AG04450 (cell line): ENCODE results near the gene POLQ. TPM values are rescaled to one million over a fixed set of nuclear protein-coding genes. Genes with fewer than 3 reads are reported as not detected.
A peak's percentile ranks its signal among the peaks of the same experiment; 100 is the strongest.

Source experiments
- CTCF ChIA-PET: fragments of 300-600, 350-600 bp; formaldehyde crosslinking; extraction: SDS; loops from one replicate; lab custom pipeline; 2022; ENCODE audit warnings: antibody characterized with exemption, inconsistent platforms; lab: Charles Lee
- POLR2A ChIA-PET: fragments of 350-600 bp; formaldehyde crosslinking; extraction: SDS; loops from one replicate; lab custom pipeline; 2021; ENCODE audit warnings: antibody characterized with exemption, inconsistent platforms; lab: Yijun Ruan, JAX
- DNase-seq: peaks from one replicate; pipeline ENCODE4 v3.0.0-alpha.2; 2011; ENCODE audit warnings: low read depth, low spot score
- H3K27ac ChIP-seq: one replicate; pipeline ENCODE4 v1.5.1; 2012; ENCODE audit warnings: low read depth, low read length, control low read depth
- H3K27me3 ChIP-seq: one replicate; pipeline ENCODE4 v1.6.0; 2012; ENCODE audit warnings: low read length; ENCODE audit not compliant: control insufficient read depth, insufficient read depth
- H3K4me3 ChIP-seq: 2 replicates; pipeline ENCODE4 v1.5.1; 2011; ENCODE audit warnings: mild to moderate bottlenecking, low read depth, low read length, control low read depth
- H3K9me3 ChIP-seq: 2 replicates; pipeline ENCODE4 v1.5.1; 2012; ENCODE audit warnings: low read length; ENCODE audit not compliant: control insufficient read depth, insufficient read depth
- polyA plus RNA-seq: library from polyadenylated mRNA; depleted of rRNA; stranded (reverse); fragments of >200 nt; gene quantifications from 2 replicates; pipeline ENCODE4 v1.2.3, GENCODE V29; 2011
- TF ChIP-seq, protein P1 (sequence below): IDR thresholded peaks from 2 replicates; pipeline ENCODE4 v1.5.1; 2011; ENCODE audit warnings: low read depth, low read length, control low read depth, inconsistent platforms

The POLQ gene
- polyA plus RNA-seq, 1 experiment = 1.4 TPM

DNA sequence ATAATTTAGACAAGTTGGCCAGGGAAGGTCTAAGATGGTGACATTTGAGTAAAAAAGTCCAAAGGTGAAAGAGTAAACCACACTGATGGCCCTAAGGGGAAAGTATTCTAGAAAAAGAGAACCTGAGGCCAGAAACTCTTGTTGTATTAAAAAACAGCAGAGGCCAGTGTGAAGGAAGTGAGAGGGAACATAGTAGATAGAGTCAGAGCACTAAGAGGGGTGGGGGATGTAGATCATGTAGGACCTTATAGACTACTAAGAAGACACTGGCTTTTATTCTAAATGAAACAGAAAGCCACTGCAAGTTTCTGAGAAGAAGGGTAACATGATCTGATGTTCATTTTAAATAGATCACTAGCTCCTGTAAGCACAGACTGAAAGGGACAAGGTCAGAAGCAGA is 14.5 kb downstream of the POLQ start:
- ChIA-PET CTCF (interaction anchor here (1.0 kb wide), 1 partner anchor 15 kb away, joined by 5 read pairs; no protein-coding TSS in a partner anchor), POLR2A (no interaction called here)
- Histone ChIP-seq H3K4me3 (no peak overlapping the region), H3K9me3 (no peaks in the 10 kb centered on the region), H3K27ac (no peak overlapping the region), H3K27me3 (no peaks in the 10 kb centered on the region)
- TF ChIP-seq, protein P1, sequence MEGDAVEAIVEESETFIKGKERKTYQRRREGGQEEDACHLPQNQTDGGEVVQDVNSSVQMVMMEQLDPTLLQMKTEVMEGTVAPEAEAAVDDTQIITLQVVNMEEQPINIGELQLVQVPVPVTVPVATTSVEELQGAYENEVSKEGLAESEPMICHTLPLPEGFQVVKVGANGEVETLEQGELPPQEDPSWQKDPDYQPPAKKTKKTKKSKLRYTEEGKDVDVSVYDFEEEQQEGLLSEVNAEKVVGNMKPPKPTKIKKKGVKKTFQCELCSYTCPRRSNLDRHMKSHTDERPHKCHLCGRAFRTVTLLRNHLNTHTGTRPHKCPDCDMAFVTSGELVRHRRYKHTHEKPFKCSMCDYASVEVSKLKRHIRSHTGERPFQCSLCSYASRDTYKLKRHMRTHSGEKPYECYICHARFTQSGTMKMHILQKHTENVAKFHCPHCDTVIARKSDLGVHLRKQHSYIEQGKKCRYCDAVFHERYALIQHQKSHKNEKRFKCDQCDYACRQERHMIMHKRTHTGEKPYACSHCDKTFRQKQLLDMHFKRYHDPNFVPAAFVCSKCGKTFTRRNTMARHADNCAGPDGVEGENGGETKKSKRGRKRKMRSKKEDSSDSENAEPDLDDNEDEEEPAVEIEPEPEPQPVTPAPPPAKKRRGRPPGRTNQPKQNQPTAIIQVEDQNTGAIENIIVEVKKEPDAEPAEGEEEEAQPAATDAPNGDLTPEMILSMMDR = no peak
- DNase-seq = no peak

DNA sequence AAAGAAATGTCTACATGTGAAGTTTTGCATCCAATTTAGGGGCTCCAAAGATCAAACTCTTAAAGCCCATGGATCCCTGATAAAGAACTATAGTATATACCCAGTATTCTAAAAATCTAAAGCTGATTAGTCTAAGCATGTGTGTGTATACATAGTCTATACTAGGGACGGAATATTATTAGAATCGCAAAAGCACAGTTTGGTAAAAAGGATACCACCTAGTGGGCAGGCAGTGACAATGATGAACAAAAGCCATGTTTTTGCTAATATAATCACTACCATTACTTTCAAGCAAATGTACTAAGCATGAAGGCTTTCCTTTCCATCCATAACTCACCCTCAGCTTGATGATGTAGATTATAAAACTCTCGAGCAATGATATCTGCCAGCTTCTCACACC is 16.5 kb downstream of the POLQ start:
- Histone ChIP-seq H3K27ac (no peak overlapping the region), H3K9me3 (no peaks in the 10 kb centered on the region), H3K4me3 (no peak overlapping the region), H3K27me3 (no peaks in the 10 kb centered on the region)
- no peak for DNase-seq
- CTCF ChIA-PET = interaction anchor here (0.5 to 2.4 kb wide), 14 partner anchors 9 to 968 kb away, joined by 3 to 11 read pairs (median 4); partner anchors contain the start of gene POLQ
- TF ChIP-seq, protein P1 = peak; percentile 66
- POLR2A ChIA-PET = no interaction called here

DNA sequence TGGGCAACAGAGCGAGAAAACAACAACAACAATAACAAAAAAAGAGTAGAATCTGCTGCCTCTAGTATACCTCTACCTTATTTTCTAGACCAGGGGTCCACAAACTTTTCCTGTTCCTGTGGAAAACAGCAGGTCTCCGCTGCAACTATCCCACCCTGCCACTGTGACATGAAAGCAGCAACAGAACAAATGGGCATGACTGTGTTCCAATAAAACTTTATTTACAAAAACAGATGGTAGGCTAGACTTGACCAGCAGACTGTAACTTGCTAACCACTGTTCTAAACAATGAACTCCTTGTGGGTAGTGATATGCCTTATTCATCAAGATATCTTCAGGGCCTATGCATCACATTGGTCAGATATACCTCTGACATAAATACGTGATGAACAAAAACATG is 25.3 kb downstream of the POLQ start:
- no peak for DNase-seq
- no peaks in the 10 kb centered on the region for H3K9me3 ChIP-seq
- ChIA-PET POLR2A (no interaction called here), CTCF (no interaction called here)
- H3K4me3 ChIP-seq = no peak overlapping the region
- TF ChIP-seq, protein P1 = no peak
- H3K27ac ChIP-seq = no peak overlapping the region
- H3K27me3 ChIP-seq = no peaks in the 10 kb centered on the region

DNA sequence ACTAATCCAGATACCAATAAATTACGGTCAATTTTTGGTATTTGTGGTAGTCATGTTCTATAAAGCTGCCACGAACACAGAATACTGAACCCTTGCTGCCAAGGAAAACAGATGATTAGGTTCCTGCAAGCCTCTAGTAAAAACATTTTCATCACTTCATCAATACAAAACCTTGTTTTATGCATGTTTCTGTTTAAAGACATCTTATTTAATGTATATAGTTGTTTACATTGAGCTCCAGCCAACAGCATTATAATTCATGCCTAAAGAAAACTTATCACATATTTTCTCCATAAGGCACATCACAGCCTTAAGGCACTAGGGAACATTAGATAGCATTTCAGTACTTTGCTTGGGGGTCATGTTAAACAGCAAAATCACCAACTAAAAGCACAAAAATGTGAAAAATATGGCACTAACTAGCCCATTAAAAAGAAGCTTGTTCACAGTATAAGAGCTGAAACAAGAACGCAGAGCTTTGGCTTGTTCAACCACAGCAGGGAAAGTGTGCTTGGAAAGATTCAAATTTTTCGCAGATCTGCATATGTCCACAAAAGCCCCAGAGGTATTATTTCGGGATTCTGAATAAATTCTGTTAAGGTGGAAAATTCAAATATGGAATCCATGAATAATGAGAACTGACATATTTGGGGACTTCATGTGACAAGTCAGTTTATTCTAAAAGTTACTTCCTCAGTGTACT is 27.7 kb downstream of the POLQ start:
- ChIA-PET CTCF (interaction anchor here (0.6 to 2.0 kb wide), 3 partner anchors 11 to 960 kb away, joined by 3 to 8 read pairs (median 5); no protein-coding TSS in a partner anchor), POLR2A (no interaction called here)
- no peak for DNase-seq
- Histone ChIP-seq H3K9me3 (no peaks in the 10 kb centered on the region), H3K4me3 (no peak overlapping the region), H3K27ac (no peak overlapping the region), H3K27me3 (no peaks in the 10 kb centered on the region)
- TF ChIP-seq, protein P1 = no peak

DNA sequence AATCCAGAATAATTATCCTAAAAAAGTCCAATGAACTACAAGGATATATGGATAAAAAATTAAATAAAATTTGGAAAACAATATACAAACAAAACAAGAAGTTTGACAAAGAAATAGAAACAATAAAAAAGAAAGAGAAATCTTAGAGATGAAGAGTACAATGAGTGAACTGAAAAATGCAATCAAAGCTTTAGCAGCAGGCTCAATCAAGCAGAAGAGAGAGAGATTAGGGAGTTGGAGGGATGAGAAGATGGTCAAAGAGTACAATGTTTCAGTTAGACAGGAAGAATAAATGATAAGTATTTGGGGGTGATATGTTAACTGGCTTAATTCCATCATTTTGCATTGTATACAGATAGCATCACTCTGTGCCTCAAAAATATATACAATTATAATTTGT is 29.9 kb downstream of the POLQ start:
- no peaks in the 10 kb centered on the region for H3K9me3 ChIP-seq
- H3K4me3 ChIP-seq = no peak overlapping the region
- CTCF ChIA-PET = no interaction called here
- no peaks in the 10 kb centered on the region for H3K27me3 ChIP-seq
- POLR2A ChIA-PET = no interaction called here
- DNase-seq = no peak
- TF ChIP-seq, protein P1 = no peak
- no peak overlapping the region for H3K27ac ChIP-seq
